BJ (cell line): ENCODE results near the gene CNPY1. TPM values are rescaled to one million over a fixed set of nuclear protein-coding genes. Genes with fewer than 3 reads are reported as not detected.

Experiments
- CTCF ChIA-PET: fragments of 350-600 bp; formaldehyde crosslinking; extraction: SDS; loops from one replicate; lab custom pipeline; 2021; ENCODE audit warnings: antibody characterized with exemption, inconsistent platforms; lab: Yijun Ruan, JAX
- POLR2A ChIA-PET: fragments of 300-600 bp; sonication (Branson Sonifier 250); formaldehyde crosslinking; extraction: SDS; loops from one replicate; lab custom pipeline; 2021; ENCODE audit warnings: antibody characterized with exemption; lab: Charles Lee
- DNase-seq: peaks from one replicate; pipeline ENCODE4 v3.0.0-alpha.2; 2011; ENCODE audit warnings: low read depth
- H3K27me3 ChIP-seq: 2 replicates; pipeline ENCODE4 v1.6.0; 2011; ENCODE audit warnings: low read length; ENCODE audit not compliant: control insufficient read depth, insufficient read depth
- H3K36me3 ChIP-seq: 2 replicates; pipeline ENCODE4 v1.5.1; 2011; ENCODE audit warnings: low read length; ENCODE audit not compliant: control insufficient read depth, insufficient read depth
- H3K4me3 ChIP-seq: 2 replicates; pipeline ENCODE4 v1.5.1; 2011; ENCODE audit warnings: low read depth, mild to moderate bottlenecking, control low read depth, low read length
- polyA plus RNA-seq: library from polyadenylated mRNA; depleted of rRNA; stranded (reverse); fragments of >200 nt; gene quantifications from 2 replicates; pipeline ENCODE4 v1.2.3, GENCODE V29; 2011
- TF ChIP-seq, protein P1 (sequence below): IDR thresholded peaks from 2 replicates; pipeline ENCODE4 v1.5.1; 2011; ENCODE audit warnings: low read depth, mild to moderate bottlenecking, control low read depth, inconsistent platforms, low read length, moderate library complexity; ENCODE audit not compliant: insufficient read depth

Gene CNPY1
- polyA plus RNA-seq, 1 experiment: not detected

DNA sequence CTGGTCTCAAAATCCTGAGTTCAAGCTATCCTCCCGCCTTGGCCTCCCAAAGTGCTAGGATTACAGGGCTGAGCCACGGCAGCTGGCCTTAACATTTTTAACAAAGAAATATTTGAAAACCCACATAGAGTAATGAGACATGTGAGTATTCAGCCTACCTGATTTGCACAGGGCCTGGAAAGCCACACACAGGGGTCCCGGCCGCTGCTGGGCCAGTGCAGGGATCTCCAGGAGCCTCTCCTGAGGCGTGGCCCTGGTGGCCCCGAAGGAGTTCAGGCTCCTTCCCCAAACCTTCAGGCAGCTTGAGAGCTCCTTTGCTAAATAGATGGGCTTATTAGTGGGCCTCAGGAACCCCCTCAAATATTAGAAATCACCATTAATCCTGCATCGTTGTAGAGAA, 18.7 kb downstream of the CNPY1 start:
- DNase-seq: no peak
- Histone ChIP-seq H3K4me3 (no peak overlapping the region), H3K27me3 (peaks cover 7% of the 10 kb centered on the region), H3K36me3 (no peaks in the 10 kb centered on the region)
- ChIA-PET CTCF (interaction anchor here (0.7 to 1.0 kb wide), 2 partner anchors 29 to 147 kb away, joined by 3 read pairs; no protein-coding TSS in a partner anchor), POLR2A (no interaction called here)
- TF ChIP-seq, protein P1, sequence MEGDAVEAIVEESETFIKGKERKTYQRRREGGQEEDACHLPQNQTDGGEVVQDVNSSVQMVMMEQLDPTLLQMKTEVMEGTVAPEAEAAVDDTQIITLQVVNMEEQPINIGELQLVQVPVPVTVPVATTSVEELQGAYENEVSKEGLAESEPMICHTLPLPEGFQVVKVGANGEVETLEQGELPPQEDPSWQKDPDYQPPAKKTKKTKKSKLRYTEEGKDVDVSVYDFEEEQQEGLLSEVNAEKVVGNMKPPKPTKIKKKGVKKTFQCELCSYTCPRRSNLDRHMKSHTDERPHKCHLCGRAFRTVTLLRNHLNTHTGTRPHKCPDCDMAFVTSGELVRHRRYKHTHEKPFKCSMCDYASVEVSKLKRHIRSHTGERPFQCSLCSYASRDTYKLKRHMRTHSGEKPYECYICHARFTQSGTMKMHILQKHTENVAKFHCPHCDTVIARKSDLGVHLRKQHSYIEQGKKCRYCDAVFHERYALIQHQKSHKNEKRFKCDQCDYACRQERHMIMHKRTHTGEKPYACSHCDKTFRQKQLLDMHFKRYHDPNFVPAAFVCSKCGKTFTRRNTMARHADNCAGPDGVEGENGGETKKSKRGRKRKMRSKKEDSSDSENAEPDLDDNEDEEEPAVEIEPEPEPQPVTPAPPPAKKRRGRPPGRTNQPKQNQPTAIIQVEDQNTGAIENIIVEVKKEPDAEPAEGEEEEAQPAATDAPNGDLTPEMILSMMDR: no peak

DNA sequence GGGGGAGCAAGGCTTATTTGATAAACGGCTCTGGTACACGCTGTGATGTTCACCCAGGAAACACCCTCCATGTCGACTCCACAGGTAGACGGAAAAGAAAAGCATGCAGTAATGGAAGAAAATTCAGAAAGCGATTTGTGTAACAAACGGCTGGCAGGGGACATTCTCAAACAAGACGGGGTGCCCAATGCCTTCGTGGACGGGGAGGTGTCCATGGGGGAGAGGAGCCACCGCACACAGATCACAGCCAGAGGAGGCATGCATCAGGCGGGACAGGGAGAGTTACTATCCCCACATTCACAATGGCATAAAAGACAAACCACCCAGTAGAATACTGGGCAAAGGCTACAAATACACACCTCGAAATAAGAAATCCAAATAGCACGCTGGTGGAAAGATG, 20.1 kb downstream of the CNPY1 start:
- ChIA-PET POLR2A (no interaction called here), CTCF (no interaction called here)
- Histone ChIP-seq H3K27me3 (peaks cover 4% of the 10 kb centered on the region), H3K36me3 (no peaks in the 10 kb centered on the region), H3K4me3 (no peak overlapping the region)
- TF ChIP-seq, protein P1: no peak
- no peak for DNase-seq

DNA sequence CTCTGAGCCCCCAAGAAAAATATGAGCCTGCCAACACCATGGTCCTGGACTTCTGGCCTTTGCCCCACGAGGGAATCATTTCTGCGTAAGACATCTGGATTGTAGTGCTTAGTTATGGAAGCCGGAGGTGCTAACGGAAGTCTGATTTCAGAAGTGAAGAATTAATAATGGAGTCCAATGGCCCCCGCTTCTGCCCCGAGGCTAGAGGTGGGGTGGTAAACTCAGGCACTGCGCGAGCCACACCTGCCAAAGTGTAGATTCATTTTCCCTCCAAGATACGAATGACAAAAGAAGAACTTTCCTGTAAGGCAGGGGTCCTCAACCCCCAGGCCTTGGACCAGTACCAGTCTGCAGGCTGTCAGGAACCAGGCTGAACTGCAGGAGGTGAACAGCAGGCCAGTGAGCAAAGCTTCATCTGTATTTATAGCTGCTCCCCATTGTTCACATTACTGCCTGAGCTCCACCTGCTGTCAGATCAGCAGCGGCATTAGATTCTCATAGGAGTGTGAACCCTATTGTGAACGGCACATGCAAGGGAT, 22.3 kb downstream of the CNPY1 start:
- CTCF ChIA-PET: no interaction called here
- no peak for DNase-seq
- POLR2A ChIA-PET: no interaction called here
- Histone ChIP-seq H3K4me3 (no peak overlapping the region), H3K27me3 (peaks cover 4% of the 10 kb centered on the region), H3K36me3 (no peaks in the 10 kb centered on the region)
- TF ChIP-seq, protein P1: no peak

DNA sequence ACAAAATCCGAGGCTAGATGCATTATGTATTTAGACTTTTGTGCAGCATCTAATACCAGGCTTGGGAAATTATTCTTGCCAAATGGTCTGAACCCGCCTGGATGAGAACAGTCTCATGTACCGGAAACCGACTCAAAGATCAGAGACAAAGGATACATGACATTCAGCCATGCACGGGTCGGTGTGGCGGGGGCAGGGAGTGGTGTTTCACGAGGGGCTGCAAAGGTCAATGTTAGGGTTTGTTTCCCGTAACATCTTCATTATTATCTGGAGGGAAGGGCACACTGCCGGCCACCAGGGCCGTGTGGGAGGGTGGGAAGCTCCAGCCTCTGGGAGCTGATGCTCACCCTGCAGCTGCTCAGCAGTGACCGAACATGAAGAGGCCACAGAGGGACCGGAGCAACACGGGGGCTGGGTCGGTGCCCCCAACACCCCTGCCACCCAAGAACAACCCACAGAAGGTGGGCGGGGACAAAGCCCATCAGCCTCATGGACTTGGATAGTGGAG, 23.1 kb downstream of the CNPY1 start:
- Histone ChIP-seq H3K36me3 (no peaks in the 10 kb centered on the region), H3K4me3 (no peak overlapping the region), H3K27me3 (peaks cover 4% of the 10 kb centered on the region)
- TF ChIP-seq, protein P1: no peak
- ChIA-PET CTCF (no interaction called here), POLR2A (no interaction called here)
- no peak for DNase-seq

DNA sequence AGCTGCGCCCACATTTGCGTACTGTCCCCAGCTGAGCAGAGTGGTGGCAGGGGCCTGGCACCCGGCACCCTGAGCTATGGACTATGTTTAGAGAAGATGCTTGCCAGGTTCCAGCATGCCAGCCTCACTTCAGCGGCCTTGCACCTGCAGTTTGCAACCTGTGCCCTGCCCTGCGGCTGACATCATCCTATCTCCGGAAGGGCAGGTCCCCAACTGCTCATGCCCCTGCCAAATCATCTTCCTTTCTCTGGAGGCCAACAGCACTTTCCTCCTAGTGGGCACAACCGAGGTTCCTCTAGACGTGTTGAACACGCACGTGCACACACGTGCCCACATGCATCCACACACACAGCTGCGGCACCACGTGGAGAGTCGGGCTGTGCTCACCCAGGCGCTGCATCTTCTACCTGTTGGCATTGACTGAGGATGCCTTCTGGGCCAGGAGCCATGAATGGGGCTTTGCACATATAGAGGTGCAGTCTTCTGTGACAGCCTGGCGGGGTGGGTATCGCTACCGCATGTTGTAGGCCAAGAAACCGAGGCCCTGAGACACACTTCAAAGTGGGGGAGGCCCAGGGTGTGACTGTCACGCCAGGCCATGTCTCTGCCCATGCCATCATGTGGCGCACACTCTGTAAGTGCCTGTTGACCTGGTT, 24.5 kb downstream of the CNPY1 start:
- H3K36me3 ChIP-seq: no peaks in the 10 kb centered on the region
- no peak for DNase-seq
- peaks cover 4% of the 10 kb centered on the region for H3K27me3 ChIP-seq
- ChIA-PET POLR2A (no interaction called here), CTCF (interaction anchor here (0.7 kb wide), 1 partner anchor 62 kb away, joined by 3 read pairs; no protein-coding TSS in a partner anchor)
- TF ChIP-seq, protein P1: no peak
- no peak overlapping the region for H3K4me3 ChIP-seq
